Endothelial cell of umbilical vein (primary cell): ENCODE measurements around the gene SPOCD1.

Experiments used
- CTCF ChIP-seq, 2 donors: IDR thresholded peaks; 1 replicate in 1 of 2; 2 replicates in 1 of 2; pipeline ENCODE4 v1.5.1; 2011; ENCODE audit warnings: low read length in 2 of 2, mild to moderate bottlenecking in 2 of 2, moderate library complexity in 2 of 2, control low read depth in 1 of 2, inconsistent platforms in 1 of 2, low read depth in 1 of 2; ENCODE audit not compliant: insufficient read depth in 1 of 2; ENCODE audit errors: extremely low read depth in 1 of 2
- EZH2 ChIP-seq: IDR thresholded peaks from 2 replicates; pipeline ENCODE4 v1.6.1; 2012; ENCODE audit warnings: borderline replicate concordance, low read depth, mild to moderate bottlenecking, moderate library complexity, low read length, inconsistent platforms; ENCODE audit not compliant: severe bottlenecking
- POLR2A ChIP-seq: IDR thresholded peaks from 2 replicates; pipeline ENCODE4 v1.6.1; 2012; ENCODE audit warnings: low read depth, mild to moderate bottlenecking, control low read depth, low read length
- POLR2AphosphoS5 ChIP-seq: IDR thresholded peaks from 2 replicates; pipeline ENCODE4 v1.6.1; 2012; ENCODE audit warnings: low read depth, mild to moderate bottlenecking, control low read depth, low read length, moderate library complexity; ENCODE audit not compliant: insufficient read depth

DNA sequence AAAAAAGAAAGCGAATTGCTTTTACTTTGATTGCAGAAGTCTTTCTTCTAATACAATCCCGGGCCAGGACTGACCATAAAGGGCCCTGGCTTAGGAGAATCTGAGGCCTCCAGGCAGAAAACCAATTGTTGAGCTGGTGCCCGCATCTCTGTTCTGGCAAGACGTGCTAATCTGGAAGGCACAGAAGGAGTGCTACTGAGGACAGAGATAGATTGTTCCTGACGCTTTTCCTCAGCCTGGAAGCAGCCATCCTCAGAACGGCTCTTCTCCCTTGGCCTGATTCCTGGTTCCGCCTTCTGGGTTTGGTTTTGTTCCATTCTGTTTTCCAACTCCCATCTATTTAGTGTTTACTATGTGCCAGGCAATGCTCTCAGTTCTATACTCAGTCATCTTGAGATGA lies 44.8 kb upstream of the SPOCD1 start:
- TF ChIP-seq EZH2 (no peak), CTCF (IDR thresholded peaks at IDR 0.05; ENCODE audit: extremely low read depth in 1 of 2, insufficient read depth in 1 of 2, low read depth in 1 of 2, low read length in 2 of 2) (no peak), POLR2A (no peak), POLR2AphosphoS5 (no peak)
